ENCODE measurements around the gene FOXP1.
A peak's percentile ranks its signal among the peaks of the same experiment; 100 is the strongest.

Gene FOXP1

GRCh38 chr3:71371282-71371681 lies 212.2 kb downstream of the FOXP1 start:
- TF ChIP-seq POU2F2 (IDR thresholded peaks at IDR 0.05; ENCODE audit: low read depth, low read length), result no peak
- TF ChIP-seq PAX5 (IDR thresholded peaks at IDR 0.05; ENCODE audit: insufficient read depth, low read length, severe bottlenecking), result no peak
- TF ChIP-seq POLR2A (IDR thresholded peaks at IDR 0.05; ENCODE audit: low read depth, low read length), result no peak
- TF ChIP-seq SPI1 (IDR thresholded peaks at IDR 0.05; ENCODE audit: low read depth, low read length), result no peak
- no peak for FAIRE-seq
- no peak for DNase-seq (ENCODE audit: insufficient read length, low spot score)

- no peak for DNase-seq (ENCODE audit: insufficient read length, low spot score)
- TF ChIP-seq POU2F2 (IDR thresholded peaks at IDR 0.05; ENCODE audit: low read depth, low read length), result no peak
- TF ChIP-seq TAF1 (IDR thresholded peaks at IDR 0.05; ENCODE audit: low read depth, low read length), result no peak
- TF ChIP-seq PAX5 (IDR thresholded peaks at IDR 0.05; ENCODE audit: insufficient read depth, low read length, severe bottlenecking), result no peak
- no peak for TF ChIP-seq POLR2AphosphoS5 (IDR thresholded peaks at IDR 0.05; ENCODE audit: low read depth, low read length)
- no peak for TF ChIP-seq POLR2A (IDR thresholded peaks at IDR 0.05; ENCODE audit: low read depth, low read length)
- no peak for TF ChIP-seq SPI1 (IDR thresholded peaks at IDR 0.05; ENCODE audit: low read depth, low read length)
- no peak for FAIRE-seq
Observed at GRCh38 chr3:71370467-71370866, 213.1 kb downstream of the FOXP1 start.

- FAIRE-seq (no peak), DNase-seq (ENCODE audit: insufficient read length, low spot score) (no peak)
- TF ChIP-seq POLR2AphosphoS5 (IDR thresholded peaks at IDR 0.05; ENCODE audit: low read depth, low read length), result no peak
- no peak for TF ChIP-seq SPI1 (IDR thresholded peaks at IDR 0.05; ENCODE audit: low read depth, low read length)
- TF ChIP-seq POU2F2 (IDR thresholded peaks at IDR 0.05; ENCODE audit: low read depth, low read length), result no peak
- TF ChIP-seq TAF1 (IDR thresholded peaks at IDR 0.05; ENCODE audit: low read depth, low read length), result no peak
- TF ChIP-seq PAX5 (IDR thresholded peaks at IDR 0.05; ENCODE audit: insufficient read depth, low read length, severe bottlenecking), result no peak
- no peak for TF ChIP-seq POLR2A (IDR thresholded peaks at IDR 0.05; ENCODE audit: low read depth, low read length)
Observed at GRCh38 chr3:71369701-71370391, 213.7 kb downstream of the FOXP1 start.

GRCh38 chr3:71366988-71367604 lies 216.4 kb downstream of the FOXP1 start:
- DNase-seq (ENCODE audit: insufficient read length, low spot score), result no peak
- TF ChIP-seq SPI1 (IDR thresholded peaks at IDR 0.05; ENCODE audit: low read depth, low read length) (no peak), POLR2AphosphoS5 (IDR thresholded peaks at IDR 0.05; ENCODE audit: low read depth, low read length) (no peak), POLR2A (IDR thresholded peaks at IDR 0.05; ENCODE audit: low read depth, low read length) (no peak)
- no peak for FAIRE-seq

GRCh38 chr3:71361334-71361890 lies 222.1 kb downstream of the FOXP1 start:
- no peak for FAIRE-seq
- no peak for TF ChIP-seq POLR2A (IDR thresholded peaks at IDR 0.05; ENCODE audit: low read depth, low read length)
- no peak for TF ChIP-seq POLR2AphosphoS5 (IDR thresholded peaks at IDR 0.05; ENCODE audit: low read depth, low read length)
- TF ChIP-seq TAF1 (IDR thresholded peaks at IDR 0.05; ENCODE audit: low read depth, low read length), result no peak
- TF ChIP-seq SPI1 (IDR thresholded peaks at IDR 0.05; ENCODE audit: low read depth, low read length), result no peak
- no peak for TF ChIP-seq PAX5 (IDR thresholded peaks at IDR 0.05; ENCODE audit: insufficient read depth, low read length, severe bottlenecking)
- no peak for TF ChIP-seq POU2F2 (IDR thresholded peaks at IDR 0.05; ENCODE audit: low read depth, low read length)

GRCh38 chr3:71360764-71361163 lies 222.8 kb downstream of the FOXP1 start:
- FAIRE-seq, result peak; percentile 13

More at GRCh38 chr3:71361334-71361890, 222.1 kb downstream of the FOXP1 start:
- DNase-seq (ENCODE audit: insufficient read length, low spot score), result no peak

GRCh38 chr3:71360180-71360579 lies 223.3 kb downstream of the FOXP1 start:
- no peak for DNase-seq (ENCODE audit: insufficient read length, low spot score)
- peak; percentile 75 for FAIRE-seq
- TF ChIP-seq POLR2A (IDR thresholded peaks at IDR 0.05; ENCODE audit: low read depth, low read length) (no peak), SPI1 (IDR thresholded peaks at IDR 0.05; ENCODE audit: low read depth, low read length) (no peak), POLR2AphosphoS5 (IDR thresholded peaks at IDR 0.05; ENCODE audit: low read depth, low read length) (no peak), TAF1 (IDR thresholded peaks at IDR 0.05; ENCODE audit: low read depth, low read length) (no peak), POU2F2 (IDR thresholded peaks at IDR 0.05; ENCODE audit: low read depth, low read length) (no peak), PAX5 (IDR thresholded peaks at IDR 0.05; ENCODE audit: insufficient read depth, low read length, severe bottlenecking) (no peak)

More at GRCh38 chr3:71360764-71361163, 222.8 kb downstream of the FOXP1 start:
- TF ChIP-seq POLR2A (IDR thresholded peaks at IDR 0.05; ENCODE audit: low read depth, low read length), result no peak
- no peak for TF ChIP-seq POU2F2 (IDR thresholded peaks at IDR 0.05; ENCODE audit: low read depth, low read length)
- TF ChIP-seq SPI1 (IDR thresholded peaks at IDR 0.05; ENCODE audit: low read depth, low read length), result no peak
- TF ChIP-seq TAF1 (IDR thresholded peaks at IDR 0.05; ENCODE audit: low read depth, low read length), result no peak
- no peak for TF ChIP-seq PAX5 (IDR thresholded peaks at IDR 0.05; ENCODE audit: insufficient read depth, low read length, severe bottlenecking)
- no peak for DNase-seq (ENCODE audit: insufficient read length, low spot score)

- TF ChIP-seq POLR2AphosphoS5 (IDR thresholded peaks at IDR 0.05; ENCODE audit: low read depth, low read length), result no peak
- no peak for TF ChIP-seq POU2F2 (IDR thresholded peaks at IDR 0.05; ENCODE audit: low read depth, low read length)
- no peak for TF ChIP-seq SPI1 (IDR thresholded peaks at IDR 0.05; ENCODE audit: low read depth, low read length)
- TF ChIP-seq TAF1 (IDR thresholded peaks at IDR 0.05; ENCODE audit: low read depth, low read length), result no peak
- no peak for TF ChIP-seq PAX5 (IDR thresholded peaks at IDR 0.05; ENCODE audit: insufficient read depth, low read length, severe bottlenecking)
- no peak for TF ChIP-seq POLR2A (IDR thresholded peaks at IDR 0.05; ENCODE audit: low read depth, low read length)
- DNase-seq (ENCODE audit: insufficient read length, low spot score), result no peak
- FAIRE-seq, result no peak
Observed at GRCh38 chr3:71358243-71358642, 225.3 kb downstream of the FOXP1 start.

GRCh38 chr3:71356265-71356664 lies 227.3 kb downstream of the FOXP1 start:
- FAIRE-seq, result no peak
- TF ChIP-seq POLR2AphosphoS5 (IDR thresholded peaks at IDR 0.05; ENCODE audit: low read depth, low read length), result no peak
- TF ChIP-seq POU2F2 (IDR thresholded peaks at IDR 0.05; ENCODE audit: low read depth, low read length), result no peak
- no peak for TF ChIP-seq TAF1 (IDR thresholded peaks at IDR 0.05; ENCODE audit: low read depth, low read length)
- no peak for TF ChIP-seq SPI1 (IDR thresholded peaks at IDR 0.05; ENCODE audit: low read depth, low read length)
- TF ChIP-seq POLR2A (IDR thresholded peaks at IDR 0.05; ENCODE audit: low read depth, low read length), result no peak
- TF ChIP-seq PAX5 (IDR thresholded peaks at IDR 0.05; ENCODE audit: insufficient read depth, low read length, severe bottlenecking), result no peak
- no peak for DNase-seq (ENCODE audit: insufficient read length, low spot score)
